ENCODE results near the gene OR2A7.
"Not testable (repeated sequence)": the region's sequence is repeated elsewhere in the genome, so short reads cannot be mapped to it uniquely, and the experiment has no call there.

- TF ChIP-seq HES2 (IDR thresholded peaks at IDR 0.05); SREBF2 (IDR thresholded peaks at IDR 0.05); POLR2A (IDR thresholded peaks at IDR 0.05; ENCODE audit: low read length); EP300 (IDR thresholded peaks at IDR 0.05); PBX3 (IDR thresholded peaks at IDR 0.05): not testable (repeated sequence)
- TF ChIP-seq, protein P1, sequence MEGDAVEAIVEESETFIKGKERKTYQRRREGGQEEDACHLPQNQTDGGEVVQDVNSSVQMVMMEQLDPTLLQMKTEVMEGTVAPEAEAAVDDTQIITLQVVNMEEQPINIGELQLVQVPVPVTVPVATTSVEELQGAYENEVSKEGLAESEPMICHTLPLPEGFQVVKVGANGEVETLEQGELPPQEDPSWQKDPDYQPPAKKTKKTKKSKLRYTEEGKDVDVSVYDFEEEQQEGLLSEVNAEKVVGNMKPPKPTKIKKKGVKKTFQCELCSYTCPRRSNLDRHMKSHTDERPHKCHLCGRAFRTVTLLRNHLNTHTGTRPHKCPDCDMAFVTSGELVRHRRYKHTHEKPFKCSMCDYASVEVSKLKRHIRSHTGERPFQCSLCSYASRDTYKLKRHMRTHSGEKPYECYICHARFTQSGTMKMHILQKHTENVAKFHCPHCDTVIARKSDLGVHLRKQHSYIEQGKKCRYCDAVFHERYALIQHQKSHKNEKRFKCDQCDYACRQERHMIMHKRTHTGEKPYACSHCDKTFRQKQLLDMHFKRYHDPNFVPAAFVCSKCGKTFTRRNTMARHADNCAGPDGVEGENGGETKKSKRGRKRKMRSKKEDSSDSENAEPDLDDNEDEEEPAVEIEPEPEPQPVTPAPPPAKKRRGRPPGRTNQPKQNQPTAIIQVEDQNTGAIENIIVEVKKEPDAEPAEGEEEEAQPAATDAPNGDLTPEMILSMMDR (IDR thresholded peaks at IDR 0.05), result not testable (repeated sequence)
Measured at GRCh38 chr7:144282490-144282889, 17.9 kb upstream of the OR2A7 start.
